PC-3 (cell line): ENCODE results near the gene DDX46. TPM values are rescaled to one million over a fixed set of nuclear protein-coding genes. Genes with fewer than 3 reads are reported as not detected.

Experiments
- ATAC-seq: fragments of 200-7000 bp; cut with Tn5 transposase; 2 replicates; pipeline ENCODE4 v1.9.1; 2020; ENCODE audit warnings: mild to moderate bottlenecking, moderate library complexity
- BruUV-seq: library from RNA; stranded (reverse); fragments of 400-500 nt; replicated peaks from 2 replicates; lab custom pipeline; 2021; lab: Mats Ljungman, UMichigan
- CTCF ChIA-PET: fragments of 300-600 bp; sonication (Branson Sonifier 250); formaldehyde crosslinking; loops from one replicate; lab custom pipeline; 2022; ENCODE audit warnings: antibody characterized with exemption; lab: Charles Lee
- POLR2A ChIA-PET: fragments of 300-600 bp; sonication (Branson Sonifier 250); formaldehyde crosslinking; loops from one replicate; lab custom pipeline; 2022; ENCODE audit warnings: antibody characterized with exemption; ENCODE audit not compliant: unreplicated experiment; lab: Charles Lee
- DNase-seq: peaks from one replicate; pipeline ENCODE4 v3.0.0-alpha.2; 2015
- H2AFZ ChIP-seq: fragments of 300-600 bp; sonication (generic); 2 replicates; pipeline ENCODE4 v1.6.0; 2016; ENCODE audit warnings: antibody characterized with exemption, low read length
- H3F3A ChIP-seq: fragments of 300-600 bp; sonication (generic); one replicate; pipeline ENCODE4 v1.6.0; 2017; ENCODE audit warnings: antibody characterized with exemption, low read length, control low read depth, mild to moderate bottlenecking; ENCODE audit not compliant: unreplicated experiment
- H3K27ac ChIP-seq: fragments of 300-600 bp; sonication (generic); 2 replicates; pipeline ENCODE4 v1.5.1; 2016; ENCODE audit warnings: mild to moderate bottlenecking, low read length
- H3K27me3 ChIP-seq: fragments of 300-600 bp; sonication (generic); 2 replicates; pipeline ENCODE4 v1.6.1; 2016; ENCODE audit warnings: low read length, mixed read lengths
- H3K36me3 ChIP-seq: fragments of 300-600 bp; sonication (generic); 2 replicates; pipeline ENCODE4 v1.6.1; 2016; ENCODE audit warnings: low read depth, mixed run types, low read length, mixed read lengths
- H3K4me1 ChIP-seq: fragments of 300-600 bp; sonication (generic); 2 replicates; pipeline ENCODE4 v1.5.1; 2016; ENCODE audit warnings: low read length; ENCODE audit not compliant: insufficient read depth
- H3K4me2 ChIP-seq: fragments of 300-600 bp; sonication (generic); 2 replicates; pipeline ENCODE4 v1.6.0; 2016; ENCODE audit warnings: low read length
- H3K4me3 ChIP-seq: fragments of 300-600 bp; sonication (generic); 2 replicates; pipeline ENCODE4 v1.5.1; 2016; ENCODE audit warnings: mild to moderate bottlenecking, low read length, mixed read lengths
- H3K79me2 ChIP-seq: fragments of 300-600 bp; sonication (generic); 2 replicates; pipeline ENCODE4 v1.6.1; 2017; ENCODE audit warnings: low read length, mixed read lengths
- H3K9ac ChIP-seq: fragments of 300-600 bp; sonication (generic); 2 replicates; pipeline ENCODE4 v1.6.0; 2016; ENCODE audit warnings: mild to moderate bottlenecking, low read length
- H3K9me2 ChIP-seq: fragments of 300-600 bp; sonication (generic); replicated peaks from 2 replicates; pipeline ENCODE4 v1.6.1; 2016; ENCODE audit warnings: mixed run types, low read length, mixed read lengths
- H3K9me3 ChIP-seq: fragments of 300-600 bp; sonication (generic); 2 replicates; pipeline ENCODE4 v1.6.1; 2016; ENCODE audit warnings: low read length, mixed read lengths
- H4K20me1 ChIP-seq: fragments of 300-600 bp; sonication (generic); 2 replicates; pipeline ENCODE4 v1.6.1; 2016; ENCODE audit warnings: low read length, mixed read lengths
- EZH2 ChIP-seq: fragments of 300-600 bp; sonication (generic); IDR thresholded peaks from one replicate; pipeline ENCODE4 v1.6.1; 2017; ENCODE audit warnings: antibody characterized with exemption, mild to moderate bottlenecking, low read length; ENCODE audit not compliant: unreplicated experiment
- EZH2phosphoT487 ChIP-seq: fragments of 300-600 bp; sonication (generic); IDR thresholded peaks from 2 replicates; pipeline ENCODE4 v1.6.1; 2018; ENCODE audit warnings: mild to moderate bottlenecking, antibody characterized with exemption, low read length, borderline replicate concordance
- intact Hi-C: fragments of 100-400 bp; cut with micrococcal nuclease; formaldehyde crosslinking; loops from 2 replicates; pipeline ENCODE4 v1.9.0; 2023
- total RNA-seq: library from RNA; depleted of rRNA; stranded (reverse); fragments of >200 nt; gene quantifications from 2 replicates; pipeline ENCODE4 v1.2.3, GENCODE V29; 2014
- TF ChIP-seq, protein P1 (sequence below): fragments of 300-600 bp; sonication (generic); conservative IDR thresholded peaks from 2 replicates; pipeline ENCODE4 v1.5.1; 2017; ENCODE audit warnings: antibody characterized with exemption, low read depth, mild to moderate bottlenecking, low read length

Gene DDX46
- total RNA-seq, 1 experiment from 2014 or later = 29.0 TPM

DNA sequence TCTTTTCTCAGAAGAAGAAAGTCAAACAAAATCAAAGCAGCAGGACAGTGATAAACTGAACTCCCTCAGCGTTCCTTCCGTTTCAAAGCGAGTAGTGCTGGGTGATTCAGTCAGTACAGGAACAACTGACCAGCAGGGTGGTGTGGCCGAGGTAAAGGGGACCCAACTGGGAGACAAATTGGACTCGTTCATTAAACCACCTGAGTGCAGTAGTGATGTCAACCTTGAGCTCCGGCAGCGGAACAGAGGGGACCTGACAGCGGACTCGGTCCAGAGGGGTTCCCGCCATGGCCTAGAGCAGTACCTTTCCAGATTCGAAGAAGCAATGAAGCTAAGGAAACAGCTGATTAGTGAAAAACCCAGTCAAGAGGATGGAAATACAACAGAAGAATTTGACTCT lies 17.5 kb upstream of the DDX46 start:
- H3K4me2 ChIP-seq = no peak overlapping the region
- no peak overlapping the region for H3K4me3 ChIP-seq
- no peaks in the 10 kb centered on the region for H3K9me3 ChIP-seq
- no peak for DNase-seq
- ChIA-PET POLR2A (interaction anchor here (0.6 kb wide), 1 partner anchor 518 kb away, joined by 3 read pairs; no protein-coding TSS in a partner anchor), CTCF (no interaction called here)
- no peak for ATAC-seq
- H3K36me3 ChIP-seq = no peaks in the 10 kb centered on the region; the same call in 1 of the 2 replicates
- peaks cover 8% of the 10 kb centered on the region for H3K4me1 ChIP-seq
- H2AFZ ChIP-seq = no peak overlapping the region
- no peaks in the 10 kb centered on the region for H3F3A ChIP-seq
- TF ChIP-seq EZH2phosphoT487 = no peak
- no peak for TF ChIP-seq EZH2
- TF ChIP-seq, protein P1, sequence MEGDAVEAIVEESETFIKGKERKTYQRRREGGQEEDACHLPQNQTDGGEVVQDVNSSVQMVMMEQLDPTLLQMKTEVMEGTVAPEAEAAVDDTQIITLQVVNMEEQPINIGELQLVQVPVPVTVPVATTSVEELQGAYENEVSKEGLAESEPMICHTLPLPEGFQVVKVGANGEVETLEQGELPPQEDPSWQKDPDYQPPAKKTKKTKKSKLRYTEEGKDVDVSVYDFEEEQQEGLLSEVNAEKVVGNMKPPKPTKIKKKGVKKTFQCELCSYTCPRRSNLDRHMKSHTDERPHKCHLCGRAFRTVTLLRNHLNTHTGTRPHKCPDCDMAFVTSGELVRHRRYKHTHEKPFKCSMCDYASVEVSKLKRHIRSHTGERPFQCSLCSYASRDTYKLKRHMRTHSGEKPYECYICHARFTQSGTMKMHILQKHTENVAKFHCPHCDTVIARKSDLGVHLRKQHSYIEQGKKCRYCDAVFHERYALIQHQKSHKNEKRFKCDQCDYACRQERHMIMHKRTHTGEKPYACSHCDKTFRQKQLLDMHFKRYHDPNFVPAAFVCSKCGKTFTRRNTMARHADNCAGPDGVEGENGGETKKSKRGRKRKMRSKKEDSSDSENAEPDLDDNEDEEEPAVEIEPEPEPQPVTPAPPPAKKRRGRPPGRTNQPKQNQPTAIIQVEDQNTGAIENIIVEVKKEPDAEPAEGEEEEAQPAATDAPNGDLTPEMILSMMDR = no peak
- no peaks in the 10 kb centered on the region for H3K27me3 ChIP-seq
- BruUV-seq = no TSS peak
- H3K27ac ChIP-seq = no peak overlapping the region
- H3K9me2 ChIP-seq = no peaks in the 10 kb centered on the region
- intact Hi-C loops = no loop called here
- peaks cover 37% of the 10 kb centered on the region for H3K79me2 ChIP-seq
- H3K9ac ChIP-seq = no peak overlapping the region
- H4K20me1 ChIP-seq = no peaks in the 10 kb centered on the region

DNA sequence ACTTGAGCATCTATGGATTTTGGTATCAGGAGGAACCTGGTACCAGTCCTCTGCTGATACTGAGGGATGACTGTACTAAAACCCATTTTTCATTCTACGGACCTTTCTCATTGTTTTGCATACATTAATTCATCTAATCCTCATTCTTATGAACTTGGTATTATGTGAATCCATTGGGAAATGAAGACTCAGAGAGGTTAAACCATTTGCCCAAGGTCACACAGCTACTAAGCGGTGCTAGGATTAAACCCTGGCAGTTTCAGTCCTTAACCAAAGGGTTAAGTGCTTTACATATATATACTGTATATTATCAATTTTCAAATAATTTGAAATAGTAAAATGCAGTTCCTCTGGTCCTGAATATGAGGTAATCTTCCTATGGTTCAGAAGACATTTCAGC lies 16.4 kb upstream of the DDX46 start:
- ChIA-PET POLR2A (no interaction called here), CTCF (no interaction called here)
- peaks cover 37% of the 10 kb centered on the region for H3K79me2 ChIP-seq
- no peaks in the 10 kb centered on the region for H3K9me2 ChIP-seq
- BruUV-seq = no TSS peak
- intact Hi-C loops = no loop called here
- H3F3A ChIP-seq = no peaks in the 10 kb centered on the region
- H3K4me3 ChIP-seq = no peak overlapping the region
- no peak overlapping the region for H3K9ac ChIP-seq
- TF ChIP-seq, protein P1 = no peak
- TF ChIP-seq EZH2 (no peak), EZH2phosphoT487 (no peak)
- H2AFZ ChIP-seq = no peak overlapping the region
- H3K27me3 ChIP-seq = no peaks in the 10 kb centered on the region
- no peaks in the 10 kb centered on the region for H3K9me3 ChIP-seq
- DNase-seq (no peak), ATAC-seq (no peak)
- peaks cover 8% of the 10 kb centered on the region for H3K4me1 ChIP-seq
- H4K20me1 ChIP-seq = no peaks in the 10 kb centered on the region
- no peak overlapping the region for H3K27ac ChIP-seq
- H3K4me2 ChIP-seq = no peak overlapping the region
- no peaks in the 10 kb centered on the region; the same call in 1 of the 2 replicates for H3K36me3 ChIP-seq

DNA sequence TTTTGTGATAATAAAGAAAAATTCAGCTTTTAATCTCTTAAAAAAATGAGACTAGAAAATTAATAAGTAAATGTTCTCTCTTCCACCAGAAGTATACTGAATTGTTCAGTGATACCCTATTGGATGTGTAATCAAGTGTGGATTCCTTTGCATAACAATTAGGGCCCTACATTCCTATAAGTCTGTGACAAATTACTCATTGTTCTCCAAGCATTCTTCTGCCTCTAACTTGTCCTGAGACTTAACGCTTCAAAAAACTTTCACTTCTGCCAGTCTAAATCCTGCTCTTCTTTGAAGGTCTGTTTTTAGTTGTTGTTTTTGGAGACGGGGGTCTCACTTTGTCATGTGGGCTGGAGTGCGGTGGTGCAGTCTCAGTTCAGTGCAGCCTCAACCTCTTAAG lies 9.2 kb upstream of the DDX46 start:
- H3K27ac ChIP-seq = no peak overlapping the region
- no peak overlapping the region for H3K4me3 ChIP-seq
- ChIA-PET CTCF (no interaction called here), POLR2A (no interaction called here)
- no peaks in the 10 kb centered on the region for H4K20me1 ChIP-seq
- no peaks in the 10 kb centered on the region for H3K36me3 ChIP-seq
- H3K27me3 ChIP-seq = no peaks in the 10 kb centered on the region
- no peak for DNase-seq
- no peaks in the 10 kb centered on the region for H3K9me2 ChIP-seq
- TF ChIP-seq EZH2phosphoT487 (no peak), EZH2 (no peak)
- ATAC-seq = no peak
- no peaks in the 10 kb centered on the region for H3F3A ChIP-seq
- no TSS peak for BruUV-seq
- no peak overlapping the region for H2AFZ ChIP-seq
- no peak overlapping the region for H3K9ac ChIP-seq
- intact Hi-C loops = no loop called here
- no peaks in the 10 kb centered on the region for H3K4me1 ChIP-seq
- H3K79me2 ChIP-seq = no peaks in the 10 kb centered on the region
- H3K9me3 ChIP-seq = no peaks in the 10 kb centered on the region
- no peak overlapping the region for H3K4me2 ChIP-seq
